Measurements from ENCODE around the gene EIF2S2. TPM values are rescaled to one million over a fixed set of nuclear protein-coding genes. Genes with fewer than 3 reads are reported as not detected.

The EIF2S2 gene
- polyA plus RNA-seq, 3 donors, result 18.8 to 20.1 (median 18.9) TPM

GRCh38 chr20:34143951-34144350, 31.9 kb upstream of the EIF2S2 start:
- H2AFZ ChIP-seq (ENCODE audit: insufficient read depth, low read depth, low read length, poor library complexity, severe bottlenecking), result no peak overlapping the region
- H3K27ac ChIP-seq (ENCODE audit: low read depth in 1 of 2, low read length in 2 of 2), result no peak overlapping the region
- no peaks in the 10 kb centered on the region for H3K79me2 ChIP-seq (ENCODE audit: insufficient read depth, low read length)
- peaks cover 0 to 2% of the 10 kb centered on the region in 2 donors for H3K4me1 ChIP-seq (ENCODE audit: control insufficient read depth in 1 of 2, insufficient read depth in 2 of 2, low read length in 2 of 2)
- H3K36me3 ChIP-seq (replicated peaks in 1 of 2; ENCODE audit: control insufficient read depth in 1 of 2, insufficient read depth in 2 of 2, low read length in 2 of 2), result no peaks in the 10 kb centered on the region
- no peak for TF ChIP-seq CTCF (IDR thresholded peaks at IDR 0.05)
- 90% methylated on average over 2 of the region's 7 CpGs for WGBS (ENCODE audit: insufficient coverage)
- DNase-seq, result no peak
- H3K9ac ChIP-seq (ENCODE audit: insufficient read depth, low read length, poor library complexity, severe bottlenecking), result no peak overlapping the region
- Mint-ChIP-seq H3K4me1 (peaks cover 14% of the 10 kb centered on the region), H3K36me3 (no peaks in the 10 kb centered on the region), H3K9me3 (no peaks in the 10 kb centered on the region), H3K27ac (no peak overlapping the region), H3K4me3 (no peak overlapping the region), H3K27me3 (ENCODE audit: low read depth in 3 of 3) (peaks cover 0 to 1% (median 0%) of the 10 kb centered on the region in 3 donors)
- H4K20me1 ChIP-seq (ENCODE audit: insufficient read depth, low read length), result no peaks in the 10 kb centered on the region
- no peaks in the 10 kb centered on the region for H3K9me3 ChIP-seq (replicated peaks in 1 of 2; ENCODE audit: control insufficient read depth in 1 of 2, insufficient read depth in 1 of 2, low read length in 2 of 2)
- no peak overlapping the region for H3K4me3 ChIP-seq (replicated peaks in 1 of 3; ENCODE audit: low read depth in 2 of 3, low read length in 3 of 3)
- H3K4me2 ChIP-seq (replicated peaks; ENCODE audit: extremely low read depth, low read length, poor library complexity, severe bottlenecking), result no peak overlapping the region
- intact Hi-C loops (cut with micrococcal nuclease), result no loop called here
- H3K27me3 ChIP-seq (ENCODE audit: control insufficient read depth in 2 of 2, insufficient read depth in 2 of 2, low read length in 2 of 2), result no peaks in the 10 kb centered on the region

- no peak overlapping the region for H2AFZ ChIP-seq (ENCODE audit: insufficient read depth, low read depth, low read length, poor library complexity, severe bottlenecking)
- intact Hi-C loops (cut with micrococcal nuclease), result no loop called here
- no peaks in the 10 kb centered on the region for H3K27me3 ChIP-seq (ENCODE audit: control insufficient read depth in 2 of 2, insufficient read depth in 2 of 2, low read length in 2 of 2)
- DNase-seq, result no peak
- H4K20me1 ChIP-seq (ENCODE audit: insufficient read depth, low read length), result no peaks in the 10 kb centered on the region
- peaks cover 0 to 2% of the 10 kb centered on the region in 2 donors for H3K4me1 ChIP-seq (ENCODE audit: control insufficient read depth in 1 of 2, insufficient read depth in 2 of 2, low read length in 2 of 2)
- Mint-ChIP-seq H3K27me3 (ENCODE audit: low read depth in 3 of 3) (peaks cover 0 to 1% (median 0%) of the 10 kb centered on the region in 3 donors), H3K27ac (no peak overlapping the region), H3K9me3 (no peaks in the 10 kb centered on the region), H3K4me1 (peaks cover 16% of the 10 kb centered on the region), H3K36me3 (no peaks in the 10 kb centered on the region), H3K4me3 (no peak overlapping the region)
- H3K36me3 ChIP-seq (replicated peaks in 1 of 2; ENCODE audit: control insufficient read depth in 1 of 2, insufficient read depth in 2 of 2, low read length in 2 of 2), result no peaks in the 10 kb centered on the region
- H3K4me2 ChIP-seq (replicated peaks; ENCODE audit: extremely low read depth, low read length, poor library complexity, severe bottlenecking), result no peak overlapping the region
- no peaks in the 10 kb centered on the region for H3K79me2 ChIP-seq (ENCODE audit: insufficient read depth, low read length)
- no CpG with 5 or more reads among the region's 1 CpG for WGBS (ENCODE audit: insufficient coverage)
- no peak overlapping the region for H3K9ac ChIP-seq (ENCODE audit: insufficient read depth, low read length, poor library complexity, severe bottlenecking)
- no peak overlapping the region for H3K27ac ChIP-seq (ENCODE audit: low read depth in 1 of 2, low read length in 2 of 2)
- no peak for TF ChIP-seq CTCF (IDR thresholded peaks at IDR 0.05)
- H3K9me3 ChIP-seq (replicated peaks in 1 of 2; ENCODE audit: control insufficient read depth in 1 of 2, insufficient read depth in 1 of 2, low read length in 2 of 2), result no peaks in the 10 kb centered on the region
- no peak overlapping the region for H3K4me3 ChIP-seq (replicated peaks in 1 of 3; ENCODE audit: low read depth in 2 of 3, low read length in 3 of 3)
Measured at GRCh38 chr20:34142121-34142520, 30.1 kb upstream of the EIF2S2 start.

Data from CD14-positive monocyte (primary cell).